ENCODE results near the gene IER3.

DNA sequence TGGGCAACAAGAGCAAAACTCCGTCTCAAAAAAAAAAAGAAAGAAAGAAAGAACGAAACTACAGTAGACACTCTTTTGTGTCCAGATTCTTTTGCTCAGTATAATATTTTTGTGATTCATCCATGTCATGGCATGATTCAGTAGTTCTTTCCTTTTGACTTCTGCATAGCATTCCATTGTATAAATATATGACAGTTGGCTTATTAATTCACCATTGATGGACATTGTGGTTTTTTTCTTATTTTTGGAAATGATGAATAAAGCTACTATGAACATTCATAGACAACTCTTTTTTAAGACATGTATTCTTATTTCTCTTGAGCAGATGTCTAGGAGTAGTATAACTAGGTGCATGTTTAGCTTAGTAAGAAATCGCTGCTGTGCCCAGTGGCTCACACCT is 10.3 kb upstream of the IER3 start:
- TF ChIP-seq, protein P1, sequence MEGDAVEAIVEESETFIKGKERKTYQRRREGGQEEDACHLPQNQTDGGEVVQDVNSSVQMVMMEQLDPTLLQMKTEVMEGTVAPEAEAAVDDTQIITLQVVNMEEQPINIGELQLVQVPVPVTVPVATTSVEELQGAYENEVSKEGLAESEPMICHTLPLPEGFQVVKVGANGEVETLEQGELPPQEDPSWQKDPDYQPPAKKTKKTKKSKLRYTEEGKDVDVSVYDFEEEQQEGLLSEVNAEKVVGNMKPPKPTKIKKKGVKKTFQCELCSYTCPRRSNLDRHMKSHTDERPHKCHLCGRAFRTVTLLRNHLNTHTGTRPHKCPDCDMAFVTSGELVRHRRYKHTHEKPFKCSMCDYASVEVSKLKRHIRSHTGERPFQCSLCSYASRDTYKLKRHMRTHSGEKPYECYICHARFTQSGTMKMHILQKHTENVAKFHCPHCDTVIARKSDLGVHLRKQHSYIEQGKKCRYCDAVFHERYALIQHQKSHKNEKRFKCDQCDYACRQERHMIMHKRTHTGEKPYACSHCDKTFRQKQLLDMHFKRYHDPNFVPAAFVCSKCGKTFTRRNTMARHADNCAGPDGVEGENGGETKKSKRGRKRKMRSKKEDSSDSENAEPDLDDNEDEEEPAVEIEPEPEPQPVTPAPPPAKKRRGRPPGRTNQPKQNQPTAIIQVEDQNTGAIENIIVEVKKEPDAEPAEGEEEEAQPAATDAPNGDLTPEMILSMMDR (IDR thresholded peaks at IDR 0.05) = no peak
- TF ChIP-seq POLR2AphosphoS5 (IDR thresholded peaks at IDR 0.05) (no peak), POLR2A (IDR thresholded peaks at IDR 0.05) (no peak)

Measured in sigmoid colon (tissue), 4 donors.